NCI-H2227 treated with DMSO at 0.1 percent for 48 hours (cell line): ENCODE results near the gene TBL2.
"Not testable (repeated sequence)": the region's sequence is repeated elsewhere in the genome, so short reads cannot be mapped to it uniquely, and the experiment has no call there.

Experiments
- DNase-seq: peaks from one replicate; lab custom pipeline; 2025; lab: John Stamatoyannopoulos, UW

The TBL2 gene

GRCh38 chr7:73567846-73568685, 10.3 kb downstream of the TBL2 start:
- no peak for DNase-seq

- DNase-seq = no peak
Observed at GRCh38 chr7:73567140-73567539, 11.2 kb downstream of the TBL2 start.

- DNase-seq = not testable (repeated sequence)
Observed at GRCh38 chr7:73566431-73566830, 11.9 kb downstream of the TBL2 start.

GRCh38 chr7:73565675-73566340, 12.6 kb downstream of the TBL2 start:
- no peak for DNase-seq

- DNase-seq = no peak
Observed at GRCh38 chr7:73560109-73560835, 18.1 kb downstream of the TBL2 start.

GRCh38 chr7:73557397-73558257, 20.8 kb downstream of the TBL2 start, which contains the start of gene BCL7B:
BCL7B (minus strand) TSS chr7:73557690; CDS start chr7:73557578, 112 bp downstream.
- peak; percentile 87 for DNase-seq

GRCh38 chr7:73557108-73557396, 21.3 kb downstream of the TBL2 start:
- DNase-seq = peak; percentile 92

GRCh38 chr7:73556208-73557107, 21.9 kb downstream of the TBL2 start:
- DNase-seq = no peak

- no peak for DNase-seq
Observed at GRCh38 chr7:73555411-73555982, 22.9 kb downstream of the TBL2 start.

- not testable (repeated sequence) for DNase-seq
Observed at GRCh38 chr7:73550093-73550492, 28.3 kb downstream of the TBL2 start.

GRCh38 chr7:73549176-73549575, 29.2 kb downstream of the TBL2 start:
- no peak for DNase-seq

GRCh38 chr7:73547841-73548240, 30.5 kb downstream of the TBL2 start:
- no peak for DNase-seq

- no peak for DNase-seq
Observed at GRCh38 chr7:73544678-73545077, 33.7 kb downstream of the TBL2 start.

- DNase-seq = no peak
Observed at GRCh38 chr7:73541722-73542121, 36.7 kb downstream of the TBL2 start.

GRCh38 chr7:73539709-73540108, 38.7 kb downstream of the TBL2 start:
- no peak for DNase-seq

GRCh38 chr7:73538510-73538909, 39.9 kb downstream of the TBL2 start:
- DNase-seq = not testable (repeated sequence)

GRCh38 chr7:73537051-73537450, 41.3 kb downstream of the TBL2 start:
- DNase-seq = no peak

GRCh38 chr7:73536479-73536878, 41.9 kb downstream of the TBL2 start:
- no peak for DNase-seq

GRCh38 chr7:73535918-73536317, 42.5 kb downstream of the TBL2 start:
- DNase-seq = not testable (repeated sequence)

GRCh38 chr7:73533742-73534141, 44.6 kb downstream of the TBL2 start:
- DNase-seq = no peak
